ENCODE measurements around the gene CLIC1. TPM values are rescaled to one million over a fixed set of nuclear protein-coding genes. Genes with fewer than 3 reads are reported as not detected.

CLIC1 gene
- total and polyA plus RNA-seq, 2 experiments from 2014 or later = 269 to 296 TPM

DNA sequence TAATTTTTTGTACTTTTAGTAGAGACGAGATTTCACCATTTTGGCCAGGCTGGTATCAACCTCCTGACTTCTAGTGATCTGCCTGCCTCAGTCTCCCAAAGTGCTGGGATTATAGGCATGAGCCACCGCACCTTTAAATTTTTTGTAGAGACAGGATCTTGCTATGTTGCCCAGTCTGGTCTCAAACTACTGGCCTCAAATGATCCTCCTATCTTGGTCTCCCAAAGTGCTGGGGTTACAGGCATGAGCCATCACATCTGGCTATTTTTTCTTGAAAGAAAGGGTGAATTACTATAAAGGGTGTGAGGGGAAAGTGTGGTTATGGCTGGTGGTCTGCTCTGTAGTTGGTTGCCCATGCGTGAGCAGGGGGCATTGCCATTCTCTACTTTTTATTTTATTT, 28.1 kb downstream of the CLIC1 start:
- Histone ChIP-seq H3K4me2 (no peak overlapping the region), H3K9me2 (ENCODE audit: insufficient read depth) (no peaks in the 10 kb centered on the region), H3F3A (replicated peaks; ENCODE audit: low read depth) (no peaks in the 10 kb centered on the region), H3K27me3 (ENCODE audit: insufficient read depth) (no peaks in the 10 kb centered on the region), H3K79me2 (replicated peaks; ENCODE audit: insufficient read depth) (no peaks in the 10 kb centered on the region), H3K4me3 (no peak overlapping the region), H3K4me1 (ENCODE audit: insufficient read depth) (peaks cover 3% of the 10 kb centered on the region; the same call in 1 of the 2 replicates), H3K27ac (ENCODE audit: low read depth) (no peak overlapping the region), H2AFZ (no peak overlapping the region), H4K20me1 (replicated peaks; ENCODE audit: insufficient read depth) (no peaks in the 10 kb centered on the region), H3K36me3 (ENCODE audit: insufficient read depth) (no peaks in the 10 kb centered on the region)
- Mint-ChIP-seq H3K36me3 (ENCODE audit: low read depth) (no peaks in the 10 kb centered on the region), H3K4me1 (peaks cover 12% of the 10 kb centered on the region), H3K27me3 (ENCODE audit: insufficient read depth, low read depth, poor library complexity) (peaks cover 13% of the 10 kb centered on the region), H3K27ac (no peak overlapping the region), H3K9me3 (no peaks in the 10 kb centered on the region), H3K4me3 (no peak overlapping the region)
- TF ChIP-seq, protein P1, sequence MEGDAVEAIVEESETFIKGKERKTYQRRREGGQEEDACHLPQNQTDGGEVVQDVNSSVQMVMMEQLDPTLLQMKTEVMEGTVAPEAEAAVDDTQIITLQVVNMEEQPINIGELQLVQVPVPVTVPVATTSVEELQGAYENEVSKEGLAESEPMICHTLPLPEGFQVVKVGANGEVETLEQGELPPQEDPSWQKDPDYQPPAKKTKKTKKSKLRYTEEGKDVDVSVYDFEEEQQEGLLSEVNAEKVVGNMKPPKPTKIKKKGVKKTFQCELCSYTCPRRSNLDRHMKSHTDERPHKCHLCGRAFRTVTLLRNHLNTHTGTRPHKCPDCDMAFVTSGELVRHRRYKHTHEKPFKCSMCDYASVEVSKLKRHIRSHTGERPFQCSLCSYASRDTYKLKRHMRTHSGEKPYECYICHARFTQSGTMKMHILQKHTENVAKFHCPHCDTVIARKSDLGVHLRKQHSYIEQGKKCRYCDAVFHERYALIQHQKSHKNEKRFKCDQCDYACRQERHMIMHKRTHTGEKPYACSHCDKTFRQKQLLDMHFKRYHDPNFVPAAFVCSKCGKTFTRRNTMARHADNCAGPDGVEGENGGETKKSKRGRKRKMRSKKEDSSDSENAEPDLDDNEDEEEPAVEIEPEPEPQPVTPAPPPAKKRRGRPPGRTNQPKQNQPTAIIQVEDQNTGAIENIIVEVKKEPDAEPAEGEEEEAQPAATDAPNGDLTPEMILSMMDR (conservative IDR thresholded peaks at IDR 0.05; ENCODE audit: low read depth in 2 of 2) = no peak
- TF ChIP-seq EZH2phosphoT487 (IDR thresholded peaks at IDR 0.05; ENCODE audit: unreplicated experiment) (no peak), REST (IDR thresholded peaks at IDR 0.05; ENCODE audit: unreplicated experiment) (no peak), ZNF331 (CRISPR knock-in tag; IDR thresholded peaks at IDR 0.05; ENCODE audit: low read depth) (no peak), NANOG (IDR thresholded peaks at IDR 0.05; ENCODE audit: borderline replicate concordance) (no peak), ZNF114 (CRISPR knock-in tag; IDR thresholded peaks at IDR 0.05) (no peak), POLR2AphosphoS5 (IDR thresholded peaks at IDR 0.05; ENCODE audit: low read depth) (no peak), STAT1 (IDR thresholded peaks at IDR 0.05; ENCODE audit: unreplicated experiment) (no peak), CREB1 (CRISPR knock-in tag; IDR thresholded peaks at IDR 0.05; ENCODE audit: low read depth) (no peak), EZH2 (IDR thresholded peaks at IDR 0.05; ENCODE audit: low read depth, unreplicated experiment) (no peak), JUNB (IDR thresholded peaks at IDR 0.05; ENCODE audit: unreplicated experiment) (no peak)
- TF ChIP-seq, protein P2, sequence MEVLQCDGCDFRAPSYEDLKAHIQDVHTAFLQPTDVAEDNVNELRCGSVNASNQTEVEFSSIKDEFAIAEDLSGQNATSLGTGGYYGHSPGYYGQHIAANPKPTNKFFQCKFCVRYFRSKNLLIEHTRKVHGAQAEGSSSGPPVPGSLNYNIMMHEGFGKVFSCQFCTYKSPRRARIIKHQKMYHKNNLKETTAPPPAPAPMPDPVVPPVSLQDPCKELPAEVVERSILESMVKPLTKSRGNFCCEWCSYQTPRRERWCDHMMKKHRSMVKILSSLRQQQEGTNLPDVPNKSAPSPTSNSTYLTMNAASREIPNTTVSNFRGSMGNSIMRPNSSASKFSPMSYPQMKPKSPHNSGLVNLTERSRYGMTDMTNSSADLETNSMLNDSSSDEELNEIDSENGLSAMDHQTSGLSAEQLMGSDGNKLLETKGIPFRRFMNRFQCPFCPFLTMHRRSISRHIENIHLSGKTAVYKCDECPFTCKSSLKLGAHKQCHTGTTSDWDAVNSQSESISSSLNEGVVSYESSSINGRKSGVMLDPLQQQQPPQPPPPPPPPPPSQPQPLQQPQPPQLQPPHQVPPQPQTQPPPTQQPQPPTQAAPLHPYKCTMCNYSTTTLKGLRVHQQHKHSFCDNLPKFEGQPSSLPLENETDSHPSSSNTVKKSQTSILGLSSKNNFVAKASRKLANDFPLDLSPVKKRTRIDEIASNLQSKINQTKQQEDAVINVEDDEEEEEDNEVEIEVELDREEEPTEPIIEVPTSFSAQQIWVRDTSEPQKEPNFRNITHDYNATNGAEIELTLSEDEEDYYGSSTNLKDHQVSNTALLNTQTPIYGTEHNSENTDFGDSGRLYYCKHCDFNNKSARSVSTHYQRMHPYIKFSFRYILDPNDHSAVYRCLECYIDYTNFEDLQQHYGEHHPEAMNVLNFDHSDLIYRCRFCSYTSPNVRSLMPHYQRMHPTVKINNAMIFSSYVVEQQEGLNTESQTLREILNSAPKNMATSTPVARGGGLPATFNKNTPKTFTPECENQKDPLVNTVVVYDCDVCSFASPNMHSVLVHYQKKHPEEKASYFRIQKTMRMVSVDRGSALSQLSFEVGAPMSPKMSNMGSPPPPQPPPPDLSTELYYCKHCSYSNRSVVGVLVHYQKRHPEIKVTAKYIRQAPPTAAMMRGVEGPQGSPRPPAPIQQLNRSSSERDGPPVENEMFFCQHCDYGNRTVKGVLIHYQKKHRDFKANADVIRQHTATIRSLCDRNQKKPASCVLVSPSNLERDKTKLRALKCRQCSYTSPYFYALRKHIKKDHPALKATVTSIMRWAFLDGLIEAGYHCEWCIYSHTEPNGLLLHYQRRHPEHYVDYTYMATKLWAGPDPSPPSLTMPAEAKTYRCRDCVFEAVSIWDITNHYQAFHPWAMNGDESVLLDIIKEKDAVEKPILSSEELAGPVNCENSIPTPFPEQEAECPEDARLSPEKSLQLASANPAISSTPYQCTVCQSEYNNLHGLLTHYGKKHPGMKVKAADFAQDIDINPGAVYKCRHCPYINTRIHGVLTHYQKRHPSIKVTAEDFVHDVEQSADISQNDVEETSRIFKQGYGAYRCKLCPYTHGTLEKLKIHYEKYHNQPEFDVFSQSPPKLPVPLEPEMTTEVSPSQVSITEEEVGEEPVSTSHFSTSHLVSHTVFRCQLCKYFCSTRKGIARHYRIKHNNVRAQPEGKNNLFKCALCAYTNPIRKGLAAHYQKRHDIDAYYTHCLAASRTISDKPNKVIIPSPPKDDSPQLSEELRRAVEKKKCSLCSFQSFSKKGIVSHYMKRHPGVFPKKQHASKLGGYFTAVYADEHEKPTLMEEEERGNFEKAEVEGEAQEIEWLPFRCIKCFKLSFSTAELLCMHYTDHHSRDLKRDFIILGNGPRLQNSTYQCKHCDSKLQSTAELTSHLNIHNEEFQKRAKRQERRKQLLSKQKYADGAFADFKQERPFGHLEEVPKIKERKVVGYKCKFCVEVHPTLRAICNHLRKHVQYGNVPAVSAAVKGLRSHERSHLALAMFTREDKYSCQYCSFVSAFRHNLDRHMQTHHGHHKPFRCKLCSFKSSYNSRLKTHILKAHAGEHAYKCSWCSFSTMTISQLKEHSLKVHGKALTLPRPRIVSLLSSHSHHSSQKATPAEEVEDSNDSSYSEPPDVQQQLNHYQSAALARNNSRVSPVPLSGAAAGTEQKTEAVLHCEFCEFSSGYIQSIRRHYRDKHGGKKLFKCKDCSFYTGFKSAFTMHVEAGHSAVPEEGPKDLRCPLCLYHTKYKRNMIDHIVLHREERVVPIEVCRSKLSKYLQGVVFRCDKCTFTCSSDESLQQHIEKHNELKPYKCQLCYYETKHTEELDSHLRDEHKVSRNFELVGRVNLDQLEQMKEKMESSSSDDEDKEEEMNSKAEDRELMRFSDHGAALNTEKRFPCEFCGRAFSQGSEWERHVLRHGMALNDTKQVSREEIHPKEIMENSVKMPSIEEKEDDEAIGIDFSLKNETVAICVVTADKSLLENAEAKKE (CRISPR knock-in tag; IDR thresholded peaks at IDR 0.05) = no peak
- TF ChIP-seq, protein P3, sequence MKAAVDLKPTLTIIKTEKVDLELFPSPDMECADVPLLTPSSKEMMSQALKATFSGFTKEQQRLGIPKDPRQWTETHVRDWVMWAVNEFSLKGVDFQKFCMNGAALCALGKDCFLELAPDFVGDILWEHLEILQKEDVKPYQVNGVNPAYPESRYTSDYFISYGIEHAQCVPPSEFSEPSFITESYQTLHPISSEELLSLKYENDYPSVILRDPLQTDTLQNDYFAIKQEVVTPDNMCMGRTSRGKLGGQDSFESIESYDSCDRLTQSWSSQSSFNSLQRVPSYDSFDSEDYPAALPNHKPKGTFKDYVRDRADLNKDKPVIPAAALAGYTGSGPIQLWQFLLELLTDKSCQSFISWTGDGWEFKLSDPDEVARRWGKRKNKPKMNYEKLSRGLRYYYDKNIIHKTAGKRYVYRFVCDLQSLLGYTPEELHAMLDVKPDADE (IDR thresholded peaks at IDR 0.05) = no peak
- ATAC-seq = no peak
- no peak for DNase-seq (ENCODE audit: low spot score)
